HG03159 (cell line): ENCODE results near the gene ARID1B.

Experiments used
- ATAC-seq: cut with Tn5 transposase; IDR thresholded peaks from one replicate; pipeline ENCODE4 v1.9.1; 2021; ENCODE audit warnings: mild to moderate bottlenecking, moderate library complexity; ENCODE audit not compliant: unreplicated experiment

The ARID1B gene

GRCh38 chr6:157117431-157118095 lies 340.4 kb downstream of the ARID1B start:
- no peak for ATAC-seq

GRCh38 chr6:157119502-157120027 lies 342.4 kb downstream of the ARID1B start:
- no peak for ATAC-seq

DNA sequence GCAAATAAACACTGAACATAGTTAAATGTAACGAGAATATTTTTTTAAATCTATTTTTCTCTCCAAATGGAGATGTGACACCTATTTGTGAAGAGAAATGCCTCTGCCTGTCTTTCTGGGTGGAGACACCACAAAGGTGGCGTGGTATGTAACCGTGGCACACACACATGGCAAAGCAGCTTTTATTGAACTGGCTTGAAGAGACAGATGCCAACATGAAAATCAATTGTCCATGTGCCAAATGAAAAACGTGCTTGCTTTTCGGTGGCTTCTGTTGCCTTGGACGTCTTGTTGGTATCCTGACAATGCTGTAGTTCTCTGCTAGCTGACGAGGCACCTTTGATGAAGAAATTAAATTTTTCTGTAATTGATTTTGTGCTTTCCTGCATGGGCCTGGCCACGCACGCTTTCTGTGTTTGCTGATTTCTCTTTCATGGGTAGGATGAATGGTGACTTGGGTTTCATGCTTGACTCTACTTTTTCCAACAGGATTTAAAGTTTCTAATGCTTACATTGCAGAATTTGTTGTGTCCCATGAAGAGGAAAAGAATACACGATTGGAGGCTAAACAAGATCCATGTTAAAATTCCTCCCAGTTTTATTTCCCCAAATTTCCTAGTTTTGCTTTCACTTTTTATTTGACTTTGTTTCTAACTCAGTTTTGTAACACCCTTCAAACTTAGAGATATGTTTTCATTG lies 343.5 kb downstream of the ARID1B start:
- no peak for ATAC-seq

- ATAC-seq: no peak
Observed at GRCh38 chr6:157121897-157122296, 344.7 kb downstream of the ARID1B start.

- ATAC-seq: no peak
Observed at GRCh38 chr6:157123234-157123633, 346.1 kb downstream of the ARID1B start.

DNA sequence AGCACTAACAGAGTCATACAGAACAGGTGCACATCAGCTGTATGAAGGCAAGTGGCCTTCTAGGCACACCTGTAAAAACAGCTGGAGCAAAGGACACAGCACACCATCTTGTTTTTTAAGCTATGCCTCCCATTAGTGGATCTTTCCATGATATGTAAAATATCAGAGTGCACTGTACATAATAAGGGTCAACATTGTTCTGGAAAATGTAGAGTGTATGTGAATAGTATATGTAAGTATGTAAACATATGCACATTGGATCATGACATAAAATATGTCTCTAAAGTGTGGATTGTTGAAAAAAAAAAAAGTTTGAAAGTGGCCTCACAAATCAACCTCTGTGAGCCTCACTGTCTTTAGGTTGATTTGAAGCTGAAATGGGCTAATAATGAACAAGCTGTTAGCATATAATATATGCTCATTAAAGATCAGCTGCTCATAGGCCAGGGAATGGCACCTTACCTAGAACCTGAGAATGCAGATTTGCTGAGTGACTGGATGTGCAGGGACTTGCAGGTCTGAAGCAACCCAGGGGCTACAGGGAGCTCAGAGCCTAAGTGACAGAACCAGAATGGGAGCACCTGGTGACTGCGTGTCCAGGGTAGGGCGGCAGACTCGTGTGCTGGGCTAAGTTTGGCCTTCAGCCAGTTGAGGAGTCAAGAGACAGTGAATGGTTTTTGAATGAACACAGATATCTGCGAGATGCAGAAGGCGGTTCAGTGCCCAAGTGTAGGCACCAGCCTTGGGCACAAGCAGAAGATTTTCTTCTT lies 347.5 kb downstream of the ARID1B start:
- no peak for ATAC-seq

- no peak for ATAC-seq
Observed at GRCh38 chr6:157125531-157125930, 348.4 kb downstream of the ARID1B start.

DNA sequence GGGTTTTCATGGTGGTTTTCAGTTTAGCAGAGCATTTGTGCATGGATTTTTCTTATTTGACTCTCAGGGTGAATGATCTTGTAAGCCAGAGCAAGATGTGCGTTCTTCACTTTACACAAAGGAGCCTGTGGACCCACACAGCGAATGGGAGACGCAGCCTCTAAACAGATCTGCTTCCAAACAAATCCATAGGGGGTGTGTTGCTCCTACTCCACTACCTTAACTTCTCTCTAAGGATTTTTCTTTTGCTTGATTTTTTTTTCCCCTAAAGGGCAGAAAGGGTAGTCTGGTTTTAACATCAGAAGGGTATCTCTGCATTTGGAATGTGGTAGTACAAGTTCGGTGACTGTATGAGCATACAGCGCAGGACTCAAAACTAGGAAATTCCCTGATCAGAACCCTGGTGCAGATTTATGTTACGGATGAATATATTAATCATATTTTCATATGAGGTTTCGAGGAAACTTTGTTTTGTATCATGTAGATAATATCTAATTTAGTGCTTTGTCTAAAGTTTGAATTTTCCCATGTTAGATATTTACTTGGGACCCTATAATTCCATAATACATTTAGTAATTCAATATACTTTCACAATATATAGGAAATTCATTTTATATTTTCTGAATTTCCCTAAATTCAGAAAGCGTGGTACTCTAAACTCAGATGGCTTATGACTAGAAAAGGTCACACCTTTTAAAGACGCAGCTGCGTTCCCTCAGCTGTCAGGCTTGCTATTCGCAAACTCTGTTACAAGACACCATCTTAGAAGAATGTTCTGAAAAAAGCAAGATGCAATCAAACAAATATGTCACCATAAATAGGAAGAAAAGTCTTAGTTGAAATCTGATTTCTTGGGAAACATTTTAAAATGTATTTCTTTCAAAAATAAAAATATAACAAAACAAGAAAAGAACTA lies 349.3 kb downstream of the ARID1B start:
- ATAC-seq: no peak

GRCh38 chr6:157128235-157128775 lies 351.1 kb downstream of the ARID1B start:
- no peak for ATAC-seq

DNA sequence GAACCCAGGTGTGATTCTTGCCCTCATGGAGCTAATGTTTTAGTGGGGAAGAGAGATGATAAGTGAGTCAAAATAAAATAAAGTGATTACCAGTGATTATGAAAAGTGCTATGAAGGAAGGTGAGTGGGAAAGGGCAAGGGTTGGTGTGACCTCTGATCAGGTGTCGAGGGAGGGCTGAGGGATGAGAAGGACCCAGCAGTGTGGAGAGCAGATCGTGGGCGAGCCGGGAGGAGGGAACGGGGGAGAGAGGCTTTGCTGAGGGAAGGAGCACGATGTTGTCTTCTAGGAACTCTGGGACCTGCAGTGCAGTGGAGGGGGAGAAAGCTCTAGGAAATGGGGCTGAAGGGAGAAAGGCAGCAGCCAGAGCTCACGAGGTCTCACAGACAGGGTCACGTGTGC lies 354.1 kb downstream of the ARID1B start:
- ATAC-seq: no peak

DNA sequence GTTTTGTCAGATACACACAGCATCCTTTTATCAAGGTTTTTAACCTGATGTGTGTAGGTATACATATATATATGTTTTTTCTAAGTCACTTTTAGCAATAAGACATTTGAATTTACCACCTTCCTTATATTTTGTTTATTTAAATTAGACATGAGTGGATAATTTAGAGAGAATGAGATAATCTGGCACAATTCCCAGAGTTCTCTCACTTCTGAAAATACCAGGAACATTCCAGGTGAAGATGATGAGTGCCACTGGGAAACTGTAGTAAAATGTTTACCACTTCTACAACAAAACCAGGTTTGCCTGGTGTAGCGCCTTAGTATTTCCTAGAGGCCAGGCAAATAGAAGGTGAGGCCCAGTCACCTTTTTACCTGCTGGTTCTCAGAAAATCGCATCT lies 356.7 kb downstream of the ARID1B start:
- no peak for ATAC-seq

DNA sequence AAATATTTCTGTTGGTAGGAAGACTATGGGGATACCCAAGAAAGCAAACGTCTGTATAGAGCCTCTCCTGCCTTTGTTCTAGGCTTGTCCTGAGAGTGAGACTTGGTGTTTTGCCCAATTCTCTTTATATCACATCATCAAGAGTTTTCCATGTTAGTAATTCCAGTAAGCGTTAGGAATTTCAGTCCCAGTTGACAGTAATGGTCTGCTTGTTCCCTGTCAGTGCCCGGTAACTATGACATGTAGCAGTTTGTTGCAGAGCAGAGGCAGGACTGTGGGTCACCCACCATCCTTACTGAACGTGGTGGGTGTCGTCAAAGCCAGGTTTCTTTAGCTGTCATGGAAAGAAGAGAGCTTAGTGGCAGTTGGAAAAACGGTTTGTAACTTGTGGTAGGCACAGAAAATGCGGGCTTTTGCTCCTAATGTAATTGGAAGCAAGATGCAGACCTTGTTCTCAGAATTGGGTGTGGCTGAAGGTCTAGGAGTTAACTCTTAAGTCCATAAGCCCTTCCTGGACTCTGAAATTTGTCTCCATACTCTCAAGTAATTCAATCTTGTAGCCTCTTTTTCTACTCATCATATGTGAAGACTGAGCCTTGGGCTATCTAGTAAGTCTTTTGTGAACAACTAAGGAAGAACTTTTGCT lies 357.3 kb downstream of the ARID1B start:
- ATAC-seq: no peak

GRCh38 chr6:157135691-157136090 lies 358.5 kb downstream of the ARID1B start:
- no peak for ATAC-seq

GRCh38 chr6:157137501-157137900 lies 360.3 kb downstream of the ARID1B start:
- no peak for ATAC-seq

DNA sequence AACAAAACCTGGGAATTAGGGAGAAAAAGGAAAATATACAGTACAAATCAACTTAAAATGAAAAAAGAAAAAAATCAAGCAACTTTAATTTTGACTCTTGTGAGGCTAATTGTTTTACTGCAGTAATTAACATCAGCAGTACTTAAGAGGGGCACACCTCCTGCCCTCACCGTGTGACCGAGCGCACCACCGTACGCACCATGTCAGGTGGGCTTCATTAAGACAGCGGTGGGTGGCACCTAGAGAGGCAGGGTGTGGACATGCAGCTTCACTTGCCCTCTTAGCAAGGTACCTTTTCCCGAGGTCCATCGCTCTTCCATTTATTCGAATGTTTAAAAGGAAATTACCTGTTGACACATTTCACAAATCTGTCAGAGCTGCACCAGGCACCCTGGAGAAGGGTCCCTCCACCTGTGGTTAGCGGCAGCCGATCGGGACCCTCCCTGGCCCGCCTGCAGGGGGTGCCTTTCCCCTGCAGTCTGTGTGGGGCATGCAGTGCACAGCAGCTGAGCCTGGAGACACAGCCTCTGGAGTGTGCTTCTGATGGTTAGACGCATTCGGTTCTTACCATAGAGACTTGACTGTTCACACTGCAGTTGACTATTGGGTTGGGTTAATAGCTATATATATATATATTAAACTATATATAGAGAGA lies 362.0 kb downstream of the ARID1B start:
- ATAC-seq: no peak

- no peak for ATAC-seq
Observed at GRCh38 chr6:157143171-157143889, 366.2 kb downstream of the ARID1B start.

DNA sequence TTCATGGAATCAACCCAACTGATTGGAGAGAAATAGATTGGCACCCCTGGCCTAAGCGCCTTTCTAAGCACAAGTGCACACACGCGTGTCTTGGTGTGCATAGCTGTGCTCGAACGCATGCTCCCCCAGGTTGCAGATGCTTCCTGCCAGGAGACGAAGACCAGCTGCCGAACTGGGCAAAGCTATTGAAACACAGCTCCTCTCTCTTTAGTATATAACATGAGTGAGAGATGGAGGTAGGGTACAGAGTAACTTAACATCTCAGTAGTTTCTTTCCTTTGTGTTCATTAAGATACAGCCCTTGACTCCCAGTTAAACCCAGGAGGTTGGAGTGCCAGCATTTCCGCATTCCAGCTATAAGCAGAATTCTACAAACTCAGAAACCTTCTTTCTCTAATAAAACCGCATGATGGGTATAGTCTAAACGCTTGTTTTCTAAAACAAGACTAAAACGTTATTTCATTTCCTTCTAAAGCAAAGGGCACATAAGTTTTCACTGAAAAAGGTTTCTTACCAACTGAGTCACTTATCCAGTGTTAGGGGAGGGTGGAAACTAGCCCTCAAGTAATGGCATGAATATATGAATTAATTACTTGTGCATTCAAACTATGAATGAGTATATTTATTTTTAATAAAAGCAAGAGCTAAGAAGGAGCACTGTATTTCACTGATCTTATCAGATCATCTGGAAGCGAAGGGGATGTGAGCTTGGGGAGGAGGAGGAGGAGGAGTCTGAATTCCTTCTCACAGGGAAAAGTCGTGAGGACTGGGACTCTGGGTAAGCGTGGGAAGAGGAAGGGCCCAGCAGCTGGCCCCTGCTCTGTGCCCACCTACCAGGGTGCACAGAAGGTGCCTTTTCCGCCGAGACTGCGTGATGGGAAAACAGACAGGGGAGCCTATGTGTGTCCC lies 367.0 kb downstream of the ARID1B start:
- no peak for ATAC-seq
